H9 (cell line): ENCODE results near the gene TNS2. TPM values are rescaled to one million over a fixed set of nuclear protein-coding genes. Genes with fewer than 3 reads are reported as not detected.

Source experiments
- DNase-seq: peaks from one replicate; pipeline ENCODE4 v3.0.0-alpha.2; 2017
- H2AFZ ChIP-seq: one replicate; pipeline ENCODE4 v1.6.1; 2013; ENCODE audit warnings: mild to moderate bottlenecking, low read length, control low read depth, moderate library complexity
- H2AK5ac ChIP-seq: 2 replicates; pipeline ENCODE4 v1.6.1; 2013; ENCODE audit warnings: low read length, control low read depth, mixed read lengths; ENCODE audit not compliant: insufficient read length
- H2BK120ac ChIP-seq: one replicate; pipeline ENCODE4 v1.6.1; 2013; ENCODE audit warnings: low read depth, mild to moderate bottlenecking, low read length, control low read depth, inconsistent platforms; ENCODE audit not compliant: poor library complexity, severe bottlenecking
- H2BK12ac ChIP-seq: 2 replicates; pipeline ENCODE4 v1.6.1; 2013; ENCODE audit warnings: low read length, control low read depth, mixed read lengths, low read depth; ENCODE audit not compliant: insufficient read length
- H2BK15ac ChIP-seq: 2 replicates; pipeline ENCODE4 v1.6.1; 2013; ENCODE audit warnings: low read depth, low read length, control low read depth
- H2BK20ac ChIP-seq: one replicate; pipeline ENCODE4 v1.6.1; 2013; ENCODE audit warnings: low read depth, mild to moderate bottlenecking, low read length, control low read depth, inconsistent platforms; ENCODE audit not compliant: poor library complexity, severe bottlenecking
- H2BK5ac ChIP-seq: 2 replicates; pipeline ENCODE4 v1.6.1; 2013; ENCODE audit warnings: low read length, control low read depth, mixed read lengths; ENCODE audit not compliant: insufficient read length
- H3K14ac ChIP-seq: 2 replicates; pipeline ENCODE4 v1.6.1; 2013; ENCODE audit warnings: low read length, control low read depth; ENCODE audit not compliant: insufficient read depth
- H3K18ac ChIP-seq: 2 replicates; pipeline ENCODE4 v1.6.1; 2013; ENCODE audit warnings: low read depth, mild to moderate bottlenecking, mixed read lengths, low read length, control low read depth; ENCODE audit not compliant: insufficient read length
- H3K23ac ChIP-seq: 2 replicates; pipeline ENCODE4 v1.6.1; 2013; ENCODE audit warnings: low read length, control low read depth, mixed read lengths, low read depth; ENCODE audit not compliant: insufficient read length
- H3K23me2 ChIP-seq: 2 replicates; pipeline ENCODE4 v1.6.1; 2013; ENCODE audit warnings: low read depth, mild to moderate bottlenecking, mixed read lengths, low read length, control low read depth; ENCODE audit not compliant: insufficient read length, poor library complexity, severe bottlenecking
- H3K27ac ChIP-seq: 2 replicates; pipeline ENCODE4 v1.5.1; 2013; ENCODE audit warnings: low read length, control low read depth, mixed read lengths, low read depth; ENCODE audit not compliant: insufficient read length
- H3K27me3 ChIP-seq: 2 replicates; pipeline ENCODE4 v1.6.1; 2013; ENCODE audit warnings: low read length, control low read depth, inconsistent platforms; ENCODE audit not compliant: insufficient read depth
- H3K4ac ChIP-seq: 2 replicates; pipeline ENCODE4 v1.6.1; 2013; ENCODE audit warnings: low read depth, mild to moderate bottlenecking, control low read depth, inconsistent platforms, low read length, moderate library complexity
- H3K4me1 ChIP-seq: 2 replicates; pipeline ENCODE4 v1.6.1; 2013; ENCODE audit warnings: low read length, control low read depth, inconsistent platforms; ENCODE audit not compliant: insufficient read depth
- H3K4me2 ChIP-seq: 2 replicates; pipeline ENCODE4 v1.6.1; 2013; ENCODE audit warnings: low read length, control low read depth, mixed read lengths; ENCODE audit not compliant: insufficient read length, insufficient read depth
- H3K56ac ChIP-seq: 2 replicates; pipeline ENCODE4 v1.6.1; 2013; ENCODE audit warnings: low read depth, mild to moderate bottlenecking, mixed read lengths, low read length, control low read depth; ENCODE audit not compliant: insufficient read length
- H3K79me1 ChIP-seq: 2 replicates; pipeline ENCODE4 v1.6.1; 2013; ENCODE audit warnings: low read depth, mild to moderate bottlenecking, moderate library complexity, low read length, control low read depth, inconsistent platforms; ENCODE audit not compliant: insufficient read depth, poor library complexity, severe bottlenecking
- H3K79me2 ChIP-seq: 2 replicates; pipeline ENCODE4 v1.6.1; 2013; ENCODE audit warnings: low read length, control low read depth, inconsistent platforms; ENCODE audit not compliant: insufficient read depth
- H3K9ac ChIP-seq: 2 replicates; pipeline ENCODE4 v1.6.1; 2013; ENCODE audit warnings: low read length, control low read depth, mixed read lengths; ENCODE audit not compliant: insufficient read length; ENCODE audit errors: extremely low read depth
- H3K9me3 ChIP-seq: one replicate; pipeline ENCODE4 v1.6.1; 2013; ENCODE audit warnings: low read depth, low read length, inconsistent platforms; ENCODE audit not compliant: control insufficient read depth
- H3T11ph ChIP-seq: one replicate; pipeline ENCODE4 v1.6.1; 2013; ENCODE audit warnings: mild to moderate bottlenecking, low read length, control low read depth, inconsistent platforms
- H4K20me1 ChIP-seq: one replicate; pipeline ENCODE4 v1.6.1; 2013; ENCODE audit not compliant: control insufficient read depth, insufficient read length, insufficient read depth
- H4K5ac ChIP-seq: 2 replicates; pipeline ENCODE4 v1.6.1; 2013; ENCODE audit warnings: low read depth, mild to moderate bottlenecking, mixed read lengths, low read length, control low read depth; ENCODE audit not compliant: insufficient read length
- H4K8ac ChIP-seq: replicated peaks from 2 replicates; pipeline ENCODE4 v1.6.1; 2013; ENCODE audit warnings: low read length, control low read depth, mixed read lengths, low read depth; ENCODE audit not compliant: insufficient read length
- H4K91ac ChIP-seq: 2 replicates; pipeline ENCODE4 v1.6.1; 2013; ENCODE audit warnings: low read depth, mild to moderate bottlenecking, moderate library complexity, mixed read lengths, low read length, control low read depth; ENCODE audit not compliant: insufficient read length
- H3K27ac Mint-ChIP-seq, 3 experiments: 2 replicates in 2 of 3; 3 replicates in 1 of 3; pipeline ENCODE4 v1.8.0; 2020 to 2021; ENCODE audit warnings: mixed read lengths in 3 of 3, mild to moderate bottlenecking in 1 of 3, moderate library complexity in 1 of 3
- H3K27me3 Mint-ChIP-seq: 2 replicates; pipeline ENCODE4 v1.8.0; 2021; ENCODE audit warnings: low read depth, mild to moderate bottlenecking, moderate library complexity, mixed read lengths
- H3K36me3 Mint-ChIP-seq, 3 experiments: 2 replicates in 2 of 3; 3 replicates in 1 of 3; pipeline ENCODE4 v1.8.0; 2020 to 2021; ENCODE audit warnings: low read depth in 3 of 3, mixed read lengths in 3 of 3; ENCODE audit not compliant: insufficient read depth in 1 of 3
- H3K4me1 Mint-ChIP-seq, 2 experiments: 2 replicates each; pipeline ENCODE4 v1.8.0; 2020; ENCODE audit warnings: mixed read lengths in 2 of 2
- H3K4me3 Mint-ChIP-seq, 2 experiments: 2 replicates in 1 of 2; 3 replicates in 1 of 2; pipeline ENCODE4 v1.8.0; 2020 to 2021; ENCODE audit warnings: mild to moderate bottlenecking in 2 of 2, mixed read lengths in 2 of 2, moderate library complexity in 1 of 2
- H3K9me3 Mint-ChIP-seq, 2 experiments: 2 replicates in 1 of 2; 3 replicates in 1 of 2; pipeline ENCODE4 v1.8.0; 2020; ENCODE audit warnings: mild to moderate bottlenecking in 2 of 2, mixed read lengths in 2 of 2, moderate library complexity in 1 of 2
- CTCF ChIP-seq: fragments of 200-600 bp; sonication (generic); conservative IDR thresholded peaks from 3 replicates; pipeline ENCODE4 v1.8.0; 2021; ENCODE audit warnings: antibody characterized with exemption, mild to moderate bottlenecking
- WGBS: extraction: QIAGEN DNeasy Blood & Tissue Kit; methylation state at CpG from one replicate; pipeline ENCODE4 v1.1.7; 2013; ENCODE audit warnings: missing lambda C conversion rate, low lambda C conversion rate, mixed read lengths; ENCODE audit not compliant: insufficient read length; ENCODE audit errors: extremely low coverage; 5-methylcytosine and 5-hydroxymethylcytosine counted together
- total RNA-seq: library from RNA; stranded (reverse); gene quantifications from 2 replicates; pipeline ENCODE4 v1.2.1, GENCODE V29; 2021

TNS2 gene
- total RNA-seq, 1 experiment from 2014 or later = 4.5 TPM

- H3K9me3 Mint-ChIP-seq = no peaks in the 10 kb centered on the region; a peak in 1 of 5 replicates
- H3K79me1 ChIP-seq = no peaks in the 10 kb centered on the region
- no peak overlapping the region for H2BK120ac ChIP-seq
- H2AFZ ChIP-seq = no peak overlapping the region
- H3K18ac ChIP-seq = no peak overlapping the region
- H3K27ac ChIP-seq = no peak overlapping the region
- TF ChIP-seq CTCF = no peak
- no peak overlapping the region for H4K91ac ChIP-seq
- H3K9me3 ChIP-seq = no peaks in the 10 kb centered on the region
- no peak overlapping the region for H3K4me2 ChIP-seq
- H3K36me3 Mint-ChIP-seq = no peaks in the 10 kb centered on the region; a peak in 1 of 7 replicates
- no peak overlapping the region for H2BK12ac ChIP-seq
- H3K4me1 ChIP-seq = peaks cover 3% of the 10 kb centered on the region; the same call in 1 of the 2 replicates
- H4K8ac ChIP-seq = no peak overlapping the region
- H3K27ac Mint-ChIP-seq = no peak overlapping the region
- H3K4ac ChIP-seq = no peak overlapping the region
- H2BK15ac ChIP-seq = no peak overlapping the region
- H3K4me3 Mint-ChIP-seq = no peak overlapping the region
- H2BK5ac ChIP-seq = no peak overlapping the region
- H3K27me3 ChIP-seq = no peaks in the 10 kb centered on the region; the same call in 1 of the 2 replicates
- WGBS = no CpG with 5 or more reads among the region's 3 CpGs
- no peak overlapping the region for H2BK20ac ChIP-seq
- no peaks in the 10 kb centered on the region for H3K23me2 ChIP-seq
- H3T11ph ChIP-seq = no peak overlapping the region
- no peaks in the 10 kb centered on the region for H4K20me1 ChIP-seq
- DNase-seq = no peak
- H3K27me3 Mint-ChIP-seq = peaks cover 29% of the 10 kb centered on the region
- no peak overlapping the region for H3K14ac ChIP-seq
- H3K23ac ChIP-seq = no peak overlapping the region
- H3K56ac ChIP-seq = no peak overlapping the region
- no peak overlapping the region for H4K5ac ChIP-seq
- H2AK5ac ChIP-seq = no peak overlapping the region
- H3K4me1 Mint-ChIP-seq = peaks cover 13 to 22% of the 10 kb centered on the region in 2 experiments
- no peaks in the 10 kb centered on the region for H3K79me2 ChIP-seq
- no peak overlapping the region for H3K9ac ChIP-seq
Observed at GRCh38 chr12:53103860-53104305, 54.0 kb downstream of the TNS2 start.
